Stimulated activated CD8-positive, alpha-beta memory T cell treated with anti-CD3 and anti-CD28 coated beads, Interleukin-12 subunit alpha, Interleukin-12 subunit beta, amount 100 ng/mL, for 24 hours (primary cell): ENCODE measurements around the gene CAMK2N2.

ENCODE experiments used
- DNase-seq: peaks from one replicate; pipeline ENCODE4 v3.0.0-alpha.2; 2020; ENCODE audit errors: extremely low read depth

Gene CAMK2N2

GRCh38 chr3:184261270-184261853 is at the start of gene CAMK2N2:
Gene CAMK2N2, minus strand, starts transcription at chr3:184261553. Its CDS starts 268 bp downstream, at chr3:184261285.
- DNase-seq: no peak

- no peak for DNase-seq
Measured at GRCh38 chr3:184308744-184309143, 47.4 kb upstream of the CAMK2N2 start.

- DNase-seq: no peak
Measured at GRCh38 chr3:184307915-184308314, 46.6 kb upstream of the CAMK2N2 start.

- no peak for DNase-seq
Measured at GRCh38 chr3:184306341-184306972, 45.1 kb upstream of the CAMK2N2 start.

- no peak for DNase-seq
Measured at GRCh38 chr3:184305577-184305976, 44.2 kb upstream of the CAMK2N2 start.

GRCh38 chr3:184300378-184300720 is 39.0 kb upstream of the CAMK2N2 start:
- no peak for DNase-seq

GRCh38 chr3:184299488-184300377 is 38.4 kb upstream of the CAMK2N2 start:
- DNase-seq: no peak

GRCh38 chr3:184298759-184299487 is 37.6 kb upstream of the CAMK2N2 start, which contains the start of gene PSMD2:
Gene PSMD2, plus strand, starts transcription at chr3:184299241. Its CDS starts 26 bp downstream, at chr3:184299267.
- DNase-seq: peak; percentile 98

- DNase-seq: no peak
Measured at GRCh38 chr3:184296616-184297015, 35.3 kb upstream of the CAMK2N2 start.

GRCh38 chr3:184295771-184296170 is 34.4 kb upstream of the CAMK2N2 start:
- DNase-seq: no peak

GRCh38 chr3:184291738-184292445 is 30.5 kb upstream of the CAMK2N2 start:
- DNase-seq: no peak

GRCh38 chr3:184291044-184291737 is 29.8 kb upstream of the CAMK2N2 start:
- no peak for DNase-seq

GRCh38 chr3:184290331-184290730 is 29.0 kb upstream of the CAMK2N2 start:
- DNase-seq: no peak

- no peak for DNase-seq
Measured at GRCh38 chr3:184289426-184289938, 28.1 kb upstream of the CAMK2N2 start.

GRCh38 chr3:184284696-184285095 is 23.3 kb upstream of the CAMK2N2 start:
- no peak for DNase-seq

- DNase-seq: no peak
Measured at GRCh38 chr3:184283681-184284080, 22.3 kb upstream of the CAMK2N2 start.

GRCh38 chr3:184282941-184283340 is 21.6 kb upstream of the CAMK2N2 start:
- DNase-seq: no peak

GRCh38 chr3:184277366-184277765 is 16.0 kb upstream of the CAMK2N2 start:
- DNase-seq: no peak

GRCh38 chr3:184275961-184276910 is 14.9 kb upstream of the CAMK2N2 start, which contains the start of gene ECE2:
Gene ECE2, plus strand, starts transcription at chr3:184276022. Its CDS starts 132 bp downstream, at chr3:184276154.
- no peak for DNase-seq
